ENCODE measurements around the gene BSND.

Gene BSND

DNA sequence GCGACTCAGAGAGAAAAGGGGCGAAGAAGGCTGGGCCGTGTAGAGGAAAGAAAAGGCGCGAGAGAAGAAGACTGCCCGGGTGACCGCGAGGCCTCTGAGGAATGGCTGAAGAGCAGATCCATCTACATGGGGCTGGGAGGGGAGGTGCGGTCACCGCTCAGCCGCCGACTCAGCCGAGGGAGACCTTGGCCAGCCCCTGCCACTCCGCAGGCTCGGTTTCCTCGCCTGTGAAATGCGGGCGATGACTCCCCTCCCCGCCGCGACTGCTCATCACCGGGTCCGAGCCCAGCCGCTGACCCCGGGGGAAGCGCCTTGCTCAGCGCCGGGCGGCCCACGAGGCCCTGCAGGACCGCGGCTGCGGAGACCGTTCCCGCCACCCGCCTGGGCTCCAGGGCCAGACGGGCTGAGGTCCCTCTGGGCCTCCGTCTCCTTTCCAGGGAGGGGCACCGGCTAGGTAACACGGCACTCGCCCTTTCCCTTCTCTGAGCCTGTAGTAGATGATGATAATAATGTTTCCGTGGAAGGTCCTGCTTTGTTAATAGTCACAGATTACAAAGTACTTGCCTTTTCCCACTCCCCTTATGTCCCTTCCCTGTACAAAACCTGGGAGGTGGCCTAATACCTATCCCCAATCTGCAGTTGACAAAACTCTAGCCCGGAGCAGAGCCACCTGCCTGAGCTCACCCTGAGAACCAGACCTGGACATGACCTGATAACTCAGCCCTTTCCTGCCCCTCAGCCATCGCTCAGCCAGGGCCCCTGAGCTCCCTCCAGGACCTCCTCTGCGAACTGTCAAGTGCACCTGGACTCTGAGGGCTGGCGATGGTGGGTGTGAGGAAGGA lies 1.6 kb upstream of the BSND start:
- no peak for TF ChIP-seq CREB1 (IDR thresholded peaks at IDR 0.05; ENCODE audit: low read depth)
- no peak for TF ChIP-seq NFIC (IDR thresholded peaks at IDR 0.05)
- no peak for TF ChIP-seq TCF12 (IDR thresholded peaks at IDR 0.05; ENCODE audit: low read depth)
- no peak for TF ChIP-seq TAF1 (IDR thresholded peaks at IDR 0.05; ENCODE audit: low read depth)
- no peak for TF ChIP-seq YY1 (IDR thresholded peaks at IDR 0.05; ENCODE audit: low read depth)
- no peak for TF ChIP-seq CEBPB (IDR thresholded peaks at IDR 0.05)
- no peak for TF ChIP-seq EP300 (IDR thresholded peaks at IDR 0.05; ENCODE audit: borderline replicate concordance)
- TF ChIP-seq FOXM1 (IDR thresholded peaks at IDR 0.05; ENCODE audit: borderline replicate concordance, low read depth), result no peak
- TF ChIP-seq, protein P1, sequence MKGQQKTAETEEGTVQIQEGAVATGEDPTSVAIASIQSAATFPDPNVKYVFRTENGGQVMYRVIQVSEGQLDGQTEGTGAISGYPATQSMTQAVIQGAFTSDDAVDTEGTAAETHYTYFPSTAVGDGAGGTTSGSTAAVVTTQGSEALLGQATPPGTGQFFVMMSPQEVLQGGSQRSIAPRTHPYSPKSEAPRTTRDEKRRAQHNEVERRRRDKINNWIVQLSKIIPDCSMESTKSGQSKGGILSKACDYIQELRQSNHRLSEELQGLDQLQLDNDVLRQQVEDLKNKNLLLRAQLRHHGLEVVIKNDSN (IDR thresholded peaks at IDR 0.05), result no peak
- no peak for TF ChIP-seq TEAD4 (IDR thresholded peaks at IDR 0.05)
- TF ChIP-seq, protein P2, sequence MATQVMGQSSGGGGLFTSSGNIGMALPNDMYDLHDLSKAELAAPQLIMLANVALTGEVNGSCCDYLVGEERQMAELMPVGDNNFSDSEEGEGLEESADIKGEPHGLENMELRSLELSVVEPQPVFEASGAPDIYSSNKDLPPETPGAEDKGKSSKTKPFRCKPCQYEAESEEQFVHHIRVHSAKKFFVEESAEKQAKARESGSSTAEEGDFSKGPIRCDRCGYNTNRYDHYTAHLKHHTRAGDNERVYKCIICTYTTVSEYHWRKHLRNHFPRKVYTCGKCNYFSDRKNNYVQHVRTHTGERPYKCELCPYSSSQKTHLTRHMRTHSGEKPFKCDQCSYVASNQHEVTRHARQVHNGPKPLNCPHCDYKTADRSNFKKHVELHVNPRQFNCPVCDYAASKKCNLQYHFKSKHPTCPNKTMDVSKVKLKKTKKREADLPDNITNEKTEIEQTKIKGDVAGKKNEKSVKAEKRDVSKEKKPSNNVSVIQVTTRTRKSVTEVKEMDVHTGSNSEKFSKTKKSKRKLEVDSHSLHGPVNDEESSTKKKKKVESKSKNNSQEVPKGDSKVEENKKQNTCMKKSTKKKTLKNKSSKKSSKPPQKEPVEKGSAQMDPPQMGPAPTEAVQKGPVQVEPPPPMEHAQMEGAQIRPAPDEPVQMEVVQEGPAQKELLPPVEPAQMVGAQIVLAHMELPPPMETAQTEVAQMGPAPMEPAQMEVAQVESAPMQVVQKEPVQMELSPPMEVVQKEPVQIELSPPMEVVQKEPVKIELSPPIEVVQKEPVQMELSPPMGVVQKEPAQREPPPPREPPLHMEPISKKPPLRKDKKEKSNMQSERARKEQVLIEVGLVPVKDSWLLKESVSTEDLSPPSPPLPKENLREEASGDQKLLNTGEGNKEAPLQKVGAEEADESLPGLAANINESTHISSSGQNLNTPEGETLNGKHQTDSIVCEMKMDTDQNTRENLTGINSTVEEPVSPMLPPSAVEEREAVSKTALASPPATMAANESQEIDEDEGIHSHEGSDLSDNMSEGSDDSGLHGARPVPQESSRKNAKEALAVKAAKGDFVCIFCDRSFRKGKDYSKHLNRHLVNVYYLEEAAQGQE (IDR thresholded peaks at IDR 0.05; ENCODE audit: low read depth), result no peak
- no peak for TF ChIP-seq RAD21 (IDR thresholded peaks at IDR 0.05; ENCODE audit: low read depth)
- TF ChIP-seq, protein P3, sequence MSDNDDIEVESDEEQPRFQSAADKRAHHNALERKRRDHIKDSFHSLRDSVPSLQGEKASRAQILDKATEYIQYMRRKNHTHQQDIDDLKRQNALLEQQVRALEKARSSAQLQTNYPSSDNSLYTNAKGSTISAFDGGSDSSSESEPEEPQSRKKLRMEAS (IDR thresholded peaks at IDR 0.05), result no peak
- no peak for TF ChIP-seq EGR1 (IDR thresholded peaks at IDR 0.05)
- no peak; the same call in 1 of the 2 replicates for TF ChIP-seq ZBTB7A (IDR thresholded peaks at IDR 0.05; ENCODE audit: low read depth)

DNA sequence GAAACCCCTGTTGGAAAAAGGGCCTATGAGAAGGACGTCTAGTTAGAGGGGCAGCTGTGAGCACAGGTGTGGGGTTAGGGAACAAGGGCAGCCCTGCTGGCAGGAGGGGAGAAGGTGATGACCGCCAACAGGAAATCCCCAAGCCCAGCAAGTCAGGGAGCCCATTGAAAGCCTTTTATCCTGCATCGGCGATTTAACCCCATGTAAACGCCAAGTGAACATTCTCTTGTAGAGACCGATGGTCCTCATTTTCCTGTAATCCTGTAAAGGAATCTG lies 1.1 kb upstream of the BSND start:
- TF ChIP-seq YY1 (IDR thresholded peaks at IDR 0.05; ENCODE audit: low read depth) (no peak), CEBPB (IDR thresholded peaks at IDR 0.05) (no peak), ZBTB7A (IDR thresholded peaks at IDR 0.05; ENCODE audit: low read depth) (no peak), EP300 (IDR thresholded peaks at IDR 0.05; ENCODE audit: borderline replicate concordance) (no peak), EGR1 (IDR thresholded peaks at IDR 0.05) (no peak), RAD21 (IDR thresholded peaks at IDR 0.05; ENCODE audit: low read depth) (no peak), CREB1 (IDR thresholded peaks at IDR 0.05; ENCODE audit: low read depth) (no peak), TAF1 (IDR thresholded peaks at IDR 0.05; ENCODE audit: low read depth) (no peak), TEAD4 (IDR thresholded peaks at IDR 0.05) (no peak), FOXM1 (IDR thresholded peaks at IDR 0.05; ENCODE audit: borderline replicate concordance, low read depth) (no peak), TCF12 (IDR thresholded peaks at IDR 0.05; ENCODE audit: low read depth) (no peak)
- TF ChIP-seq, protein P2 (IDR thresholded peaks at IDR 0.05; ENCODE audit: low read depth), result no peak
- TF ChIP-seq, protein P1 (IDR thresholded peaks at IDR 0.05), result no peak
- TF ChIP-seq, protein P3 (IDR thresholded peaks at IDR 0.05), result no peak

DNA sequence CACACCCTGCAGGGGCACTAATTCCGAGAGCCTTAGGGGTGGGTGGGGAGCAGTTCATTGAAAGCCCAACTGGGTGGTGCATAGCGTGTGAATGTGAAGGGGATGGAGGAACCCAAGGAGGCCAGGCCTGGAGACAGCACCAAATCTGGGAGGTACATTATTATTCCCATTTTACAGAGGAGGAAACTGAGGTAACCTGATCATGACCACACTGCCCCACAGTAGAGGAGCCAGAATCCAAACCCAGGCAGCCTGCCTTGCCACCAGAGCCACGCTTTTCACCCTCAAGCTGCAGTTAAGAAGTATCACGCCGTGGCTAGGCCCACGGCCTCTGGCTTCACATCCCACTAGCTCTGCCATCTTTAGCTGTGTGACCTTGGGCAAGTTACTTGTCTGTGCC lies 633 bp upstream of the BSND start:
- no peak for TF ChIP-seq TEAD4 (IDR thresholded peaks at IDR 0.05)
- TF ChIP-seq FOXM1 (IDR thresholded peaks at IDR 0.05; ENCODE audit: borderline replicate concordance, low read depth), result no peak
- no peak for TF ChIP-seq RAD21 (IDR thresholded peaks at IDR 0.05; ENCODE audit: low read depth)
- no peak for TF ChIP-seq TAF1 (IDR thresholded peaks at IDR 0.05; ENCODE audit: low read depth)
- TF ChIP-seq TCF12 (IDR thresholded peaks at IDR 0.05; ENCODE audit: low read depth), result no peak
- TF ChIP-seq, protein P3 (IDR thresholded peaks at IDR 0.05), result no peak
- TF ChIP-seq, protein P2 (IDR thresholded peaks at IDR 0.05; ENCODE audit: low read depth), result no peak
- TF ChIP-seq CREB1 (IDR thresholded peaks at IDR 0.05; ENCODE audit: low read depth), result no peak
- TF ChIP-seq, protein P1 (IDR thresholded peaks at IDR 0.05), result no peak
- TF ChIP-seq CEBPB (IDR thresholded peaks at IDR 0.05), result no peak
- TF ChIP-seq ZBTB7A (IDR thresholded peaks at IDR 0.05; ENCODE audit: low read depth), result no peak
- no peak for TF ChIP-seq EGR1 (IDR thresholded peaks at IDR 0.05)
- TF ChIP-seq YY1 (IDR thresholded peaks at IDR 0.05; ENCODE audit: low read depth), result no peak
- TF ChIP-seq NFIC (IDR thresholded peaks at IDR 0.05), result no peak
- no peak for TF ChIP-seq EP300 (IDR thresholded peaks at IDR 0.05; ENCODE audit: borderline replicate concordance)
